IMR-90 (cell line): ENCODE data around the gene B4GALNT3. TPM values are rescaled to one million over a fixed set of nuclear protein-coding genes. Genes with fewer than 3 reads are reported as not detected.

Source experiments
- ATAC-seq: fragments of 200-7000 bp; cut with Tn5 transposase; 2 replicates; pipeline ENCODE4 v1.9.1; 2020; ENCODE audit warnings: low read depth, mild to moderate bottlenecking, moderate library complexity
- BruUV-seq: library from RNA; stranded (reverse); fragments of 400-500 nt; replicated peaks from 2 replicates; lab custom pipeline; 2021; lab: Mats Ljungman, UMichigan
- CTCF ChIA-PET: fragments of 300-600 bp; formaldehyde crosslinking; extraction: SDS; loops from one replicate; lab custom pipeline; 2021; ENCODE audit warnings: antibody characterized with exemption; lab: Yijun Ruan, JAX
- POLR2A ChIA-PET: fragments of 300-600 bp; sonication (Branson Sonifier 250); formaldehyde crosslinking; loops from one replicate; lab custom pipeline; 2022; ENCODE audit warnings: antibody characterized with exemption; ENCODE audit not compliant: unreplicated experiment; lab: Charles Lee
- DNase-seq: peaks from one replicate; pipeline ENCODE4 v3.0.0; 2013
- H2AFZ ChIP-seq: replicated peaks from 2 replicates; pipeline ENCODE3; 2013; ENCODE audit warnings: low read length, mild to moderate bottlenecking; ENCODE audit not compliant: poor library complexity
- H2AK5ac ChIP-seq: 2 replicates; pipeline ENCODE4 v1.6.1; 2013; ENCODE audit warnings: low read depth, low read length, inconsistent platforms
- H2AK9ac ChIP-seq: replicated peaks from 2 replicates; pipeline ENCODE3; 2013; ENCODE audit warnings: mild to moderate bottlenecking, low read depth, low read length, moderate library complexity; ENCODE audit not compliant: poor library complexity
- H2BK120ac ChIP-seq: 2 replicates; pipeline ENCODE4 v1.6.1; 2013; ENCODE audit warnings: low read depth, low read length, inconsistent platforms
- H2BK15ac ChIP-seq: 3 replicates; pipeline ENCODE4 v1.6.1; 2013; ENCODE audit warnings: low read depth, low read length, inconsistent platforms
- H2BK20ac ChIP-seq: 2 replicates; pipeline ENCODE4 v1.6.1; 2013; ENCODE audit warnings: low read depth, mild to moderate bottlenecking, inconsistent platforms, low read length, moderate library complexity
- H2BK5ac ChIP-seq: 2 replicates; pipeline ENCODE4 v1.6.1; 2013; ENCODE audit warnings: mild to moderate bottlenecking, low read depth, low read length, inconsistent platforms; ENCODE audit not compliant: poor library complexity, severe bottlenecking
- H3K14ac ChIP-seq: replicated peaks from 2 replicates; pipeline ENCODE4 v1.6.1; 2013; ENCODE audit warnings: low read depth, low read length, inconsistent platforms
- H3K18ac ChIP-seq: 2 replicates; pipeline ENCODE4 v1.6.1; 2013; ENCODE audit warnings: low read depth, low read length, control low read depth
- H3K23ac ChIP-seq: 2 replicates; pipeline ENCODE4 v1.6.1; 2013; ENCODE audit warnings: low read depth, low read length, inconsistent platforms
- H3K27ac ChIP-seq: 2 replicates; pipeline ENCODE4 v1.5.1; 2013; ENCODE audit warnings: mild to moderate bottlenecking, control low read depth, low read length; ENCODE audit not compliant: insufficient read depth
- H3K27me3 ChIP-seq: 2 replicates; pipeline ENCODE4 v1.6.1; 2013; ENCODE audit warnings: low read length; ENCODE audit not compliant: control insufficient read depth, insufficient read depth
- H3K36me3 ChIP-seq: 2 replicates; pipeline ENCODE4 v1.6.1; 2013; ENCODE audit warnings: low read length, mixed read lengths; ENCODE audit not compliant: control insufficient read depth, insufficient read depth
- H3K4ac ChIP-seq: 2 replicates; pipeline ENCODE4 v1.6.1; 2013; ENCODE audit warnings: low read depth, low read length, inconsistent platforms
- H3K4me1 ChIP-seq: 2 replicates; pipeline ENCODE4 v1.6.1; 2013; ENCODE audit warnings: low read length, mixed read lengths; ENCODE audit not compliant: control insufficient read depth, insufficient read depth
- H3K4me2 ChIP-seq: 2 replicates; pipeline ENCODE4 v1.6.1; 2013; ENCODE audit warnings: low read depth, mild to moderate bottlenecking, control low read depth, low read length, moderate library complexity
- H3K4me3 ChIP-seq: 2 replicates; pipeline ENCODE4 v1.5.1; 2013; ENCODE audit warnings: low read depth, mild to moderate bottlenecking, control low read depth, low read length, moderate library complexity; ENCODE audit not compliant: insufficient read depth
- H3K56ac ChIP-seq: 2 replicates; pipeline ENCODE4 v1.6.1; 2013; ENCODE audit warnings: low read length, inconsistent platforms; ENCODE audit not compliant: insufficient read depth; ENCODE audit errors: extremely low read depth
- H3K79me1 ChIP-seq, 2 experiments: 2 replicates each; pipeline ENCODE4 v1.6.1; 2013; ENCODE audit warnings: low read length in 2 of 2, inconsistent platforms in 1 of 2, low read depth in 1 of 2
- H3K9ac ChIP-seq: 2 replicates; pipeline ENCODE4 v1.6.1; 2013; ENCODE audit warnings: low read depth, low read length, control low read depth
- H3K9me1 ChIP-seq: 2 replicates; pipeline ENCODE4 v1.6.1; 2013; ENCODE audit warnings: low read length, inconsistent platforms; ENCODE audit not compliant: insufficient read depth
- H3K9me3 ChIP-seq: 2 replicates; pipeline ENCODE4 v1.6.1; 2013; ENCODE audit warnings: low read length; ENCODE audit not compliant: control insufficient read depth, insufficient read depth
- H4K20me1 ChIP-seq: 2 replicates; pipeline ENCODE4 v1.6.1; 2013; ENCODE audit warnings: low read length, inconsistent platforms; ENCODE audit not compliant: insufficient read depth
- H4K5ac ChIP-seq: 2 replicates; pipeline ENCODE4 v1.6.1; 2013; ENCODE audit warnings: mild to moderate bottlenecking, low read depth, low read length, control low read depth
- H4K8ac ChIP-seq, 2 experiments: 2 replicates each; pipeline ENCODE4 v1.6.1; 2013; ENCODE audit warnings: low read depth in 2 of 2, low read length in 2 of 2, control low read depth in 1 of 2, inconsistent platforms in 1 of 2
- H4K91ac ChIP-seq: 2 replicates; pipeline ENCODE4 v1.6.1; 2013; ENCODE audit warnings: low read depth, low read length, inconsistent platforms; ENCODE audit not compliant: insufficient read depth
- CEBPB ChIP-seq: IDR thresholded peaks from 2 replicates; pipeline ENCODE4 v1.6.1; 2012; ENCODE audit warnings: low read depth, low read length, improper control_type of control experiment
- CHD1 ChIP-seq: IDR thresholded peaks from 2 replicates; pipeline ENCODE4 v1.6.1; 2012; ENCODE audit warnings: low read depth, low read length, improper control_type of control experiment
- CTCF ChIP-seq: conservative IDR thresholded peaks from 2 replicates; pipeline ENCODE4 v1.5.1; 2012; ENCODE audit warnings: mild to moderate bottlenecking, low read depth, low read length, improper control_type of control experiment
- ELK1 ChIP-seq: fragments of 150-350 bp; IDR thresholded peaks from 2 replicates; pipeline ENCODE4 v1.6.1; 2016; ENCODE audit warnings: low read depth, mild to moderate bottlenecking, low read length, moderate library complexity, borderline replicate concordance
- FOS ChIP-seq: fragments of 150-350 bp; IDR thresholded peaks from 2 replicates; pipeline ENCODE4 v1.6.1; 2016; ENCODE audit warnings: low read depth, low read length
- MAFK ChIP-seq: IDR thresholded peaks from 2 replicates; pipeline ENCODE4 v1.6.1; 2012; ENCODE audit warnings: low read depth, low read length, improper control_type of control experiment
- MAZ ChIP-seq: IDR thresholded peaks from 2 replicates; pipeline ENCODE4 v1.6.1; 2012; ENCODE audit warnings: low read depth, mild to moderate bottlenecking, low read length, improper control_type of control experiment, moderate library complexity, borderline replicate concordance
- MXI1 ChIP-seq: IDR thresholded peaks from 2 replicates; pipeline ENCODE4 v1.6.1; 2012; ENCODE audit warnings: low read depth, mild to moderate bottlenecking, low read length, moderate library complexity, borderline replicate concordance
- NFE2L2 ChIP-seq: fragments of 150-350 bp; IDR thresholded peaks from 2 replicates; pipeline ENCODE4 v1.6.1; 2016; ENCODE audit warnings: low read depth, mild to moderate bottlenecking, low read length
- POLR2A ChIP-seq: IDR thresholded peaks from 2 replicates; pipeline ENCODE4 v1.6.1; 2012; ENCODE audit warnings: mild to moderate bottlenecking, low read depth, low read length
- RAD21 ChIP-seq: IDR thresholded peaks from 2 replicates; pipeline ENCODE4 v1.6.1; 2012; ENCODE audit warnings: low read length, improper control_type of control experiment
- RCOR1 ChIP-seq: IDR thresholded peaks from 2 replicates; pipeline ENCODE4 v1.6.1; 2012; ENCODE audit warnings: mild to moderate bottlenecking, low read length, improper control_type of control experiment; ENCODE audit not compliant: insufficient replicate concordance
- RFX5 ChIP-seq: IDR thresholded peaks from 2 replicates; pipeline ENCODE4 v1.8.0; 2012; ENCODE audit warnings: low read depth, mild to moderate bottlenecking, low read length, moderate library complexity
- SMC3 ChIP-seq: fragments of 150-350 bp; IDR thresholded peaks from 2 replicates; pipeline ENCODE4 v1.6.1; 2016; ENCODE audit warnings: low read depth, mild to moderate bottlenecking, antibody characterized with exemption, low read length, moderate library complexity
- USF2 ChIP-seq: fragments of 150-350 bp; IDR thresholded peaks from 2 replicates; pipeline ENCODE4 v1.6.1; 2017; ENCODE audit warnings: mild to moderate bottlenecking, antibody characterized with exemption, low read length, low read depth
- dilution Hi-C: fragments of 300-500 bp; cut with HindIII; formaldehyde crosslinking; loops from one replicate; pipeline ENCODE4 v1.14.3; 2018; ENCODE audit warnings: low sequenced_read_pairs; ENCODE audit not compliant: unreplicated experiment
- in situ Hi-C: fragments of 300-500 bp; cut with MboI; formaldehyde crosslinking; loops from 3 replicates; pipeline ENCODE4 v1.14.3; 2019; ENCODE audit warnings: low sequenced_read_pairs, inconsistent platforms, mixed read lengths
- intact Hi-C: fragments of 100-400 bp; cut with micrococcal nuclease; formaldehyde crosslinking; loops from 2 replicates; pipeline ENCODE4 v1.10.0; 2022
- polyA plus RNA-seq, 3 experiments: library from polyadenylated mRNA; depleted of rRNA; stranded (reverse); fragments of >200 nt; gene quantifications; 2 replicates each; pipeline ENCODE4 v1.2.3, GENCODE V29; 2012; ENCODE audit warnings: low replicate concordance in 1 of 3
- total RNA-seq: library from RNA; depleted of rRNA; stranded (reverse); fragments of >200 nt; gene quantifications from 2 replicates; pipeline ENCODE4 v1.2.3, GENCODE V29; 2012

B4GALNT3 gene
- total and polyA plus RNA-seq, 2 of the 4 experiments (the other 2 are of a cell fraction) = not detected

- Histone ChIP-seq H2BK15ac (no peak overlapping the region), H2BK5ac (no peak overlapping the region), H3K79me1 (no peaks in the 10 kb centered on the region), H2BK20ac (no peak overlapping the region), H3K18ac (no peak overlapping the region), H2AK9ac (no peak overlapping the region), H3K27ac (no peak overlapping the region), H3K27me3 (peaks cover 26% of the 10 kb centered on the region), H3K9ac (no peak overlapping the region), H4K8ac (no peak overlapping the region), H2BK120ac (no peak overlapping the region), H3K9me3 (no peaks in the 10 kb centered on the region), H3K9me1 (no peaks in the 10 kb centered on the region), H3K4me1 (no peaks in the 10 kb centered on the region), H3K4me3 (no peak overlapping the region), H3K36me3 (no peaks in the 10 kb centered on the region), H3K14ac (no peak overlapping the region), H4K5ac (no peak overlapping the region), H2AFZ (no peak overlapping the region), H3K4me2 (no peak overlapping the region), H4K91ac (no peak overlapping the region), H3K56ac (no peak overlapping the region), H3K4ac (no peak overlapping the region), H4K20me1 (no peaks in the 10 kb centered on the region), H3K23ac (no peak overlapping the region), H2AK5ac (no peak overlapping the region)
- BruUV-seq = no TSS peak
- TF ChIP-seq RAD21 (no peak), NFE2L2 (no peak), RCOR1 (no peak), RFX5 (no peak), USF2 (no peak), MAFK (no peak), MXI1 (no peak), ELK1 (no peak), POLR2A (no peak), FOS (no peak), CHD1 (no peak), CTCF (no peak), MAZ (no peak), SMC3 (no peak), CEBPB (no peak)
- in situ Hi-C loops = no loop called here
- no peak for ATAC-seq
- ChIA-PET CTCF (interaction anchor here (0.8 to 1.0 kb wide), 2 partner anchors 12 to 149 kb away, joined by 3 read pairs; partner anchors contain the start of gene WNK1), POLR2A (interaction anchor here (0.6 kb wide), 1 partner anchor 30 kb away, joined by 9 read pairs; no protein-coding TSS in a partner anchor)
- intact Hi-C loops = no loop called here
- no peak for DNase-seq
- dilution Hi-C loops = no loop called here
Measured at GRCh38 chr12:602700-603068, 142.9 kb downstream of the B4GALNT3 start.
